Measurements from ENCODE around the gene MED23.
A peak's percentile ranks its signal among the peaks of the same experiment; 100 is the strongest.
"Not testable (repeated sequence)": the region's sequence is repeated elsewhere in the genome, so short reads cannot be mapped to it uniquely, and the experiment has no call there.

The MED23 gene

DNA sequence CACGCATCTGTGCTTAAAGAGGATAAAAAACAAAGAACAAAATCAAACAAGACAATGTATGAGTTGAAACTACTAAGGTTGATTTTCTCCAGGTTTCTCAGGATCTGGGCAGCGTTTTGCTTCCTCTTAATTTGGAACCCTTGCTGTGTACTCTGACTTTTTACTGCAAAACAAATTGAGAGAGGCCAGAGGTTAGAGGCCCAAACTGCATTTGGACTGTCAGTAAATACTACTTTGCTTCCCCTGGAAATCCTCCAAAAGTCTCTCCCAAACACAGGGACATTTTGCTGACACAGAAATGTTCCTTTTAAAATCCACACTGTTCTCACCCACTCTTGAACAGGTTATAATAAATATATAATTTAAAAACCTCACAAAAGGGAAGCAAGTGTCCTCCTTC is 53.9 kb downstream of the MED23 start:
- no peak for DNase-seq

GRCh38 chr6:131572686-131573415 is 55.2 kb downstream of the MED23 start, which contains the start of gene ARG1:
Gene ARG1, plus strand, starts transcription at chr6:131573226. Its CDS starts 57 bp downstream, at chr6:131573283.
- no peak for DNase-seq

- DNase-seq, result no peak
These were observed 59.3 kb downstream of the MED23 start for GRCh38 chr6:131568726-131569125.

- DNase-seq, result no peak
These were observed 63.0 kb downstream of the MED23 start for GRCh38 chr6:131565056-131565455.

GRCh38 chr6:131561925-131562707 is 65.9 kb downstream of the MED23 start:
- no peak for DNase-seq

GRCh38 chr6:131558922-131559321 is 69.1 kb downstream of the MED23 start:
- no peak for DNase-seq

DNA sequence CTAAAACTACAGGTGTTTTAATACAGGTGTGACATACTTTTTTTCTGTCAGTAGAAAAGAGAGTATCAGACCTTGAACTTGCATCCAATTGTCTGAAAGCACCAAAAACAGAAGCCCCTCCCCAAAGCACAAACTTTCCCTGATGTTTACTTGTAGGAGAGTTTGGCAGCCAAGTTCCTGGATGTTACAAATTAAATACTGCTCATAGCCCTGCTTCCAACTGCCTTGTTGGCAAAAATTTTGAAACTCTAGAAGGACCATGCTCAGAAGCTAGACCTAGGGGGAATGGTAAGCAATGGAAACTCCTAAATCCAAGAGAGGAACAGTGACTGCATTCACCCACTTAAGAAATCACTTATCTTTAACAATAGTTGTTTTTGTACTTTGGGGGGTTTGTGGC is 72.0 kb downstream of the MED23 start:
- no peak for DNase-seq

DNA sequence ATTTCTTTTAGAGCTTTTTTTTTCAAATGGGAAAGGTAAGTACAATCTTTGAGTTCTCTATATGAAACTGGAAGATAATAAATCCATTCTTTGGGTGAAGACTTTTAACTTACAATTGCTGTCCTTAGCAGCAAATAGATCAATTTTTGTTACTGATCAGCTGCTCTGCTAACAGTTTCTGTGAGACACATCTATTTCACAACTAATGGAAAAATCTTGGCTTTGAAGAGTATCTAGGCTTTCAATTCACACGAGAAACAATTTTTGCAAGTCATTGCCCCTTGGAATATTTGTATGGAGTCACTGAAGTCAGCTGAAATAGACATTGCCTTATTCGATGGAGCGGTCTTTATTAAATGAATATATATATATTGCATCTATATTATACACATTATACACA is 75.5 kb downstream of the MED23 start:
- no peak for DNase-seq

DNA sequence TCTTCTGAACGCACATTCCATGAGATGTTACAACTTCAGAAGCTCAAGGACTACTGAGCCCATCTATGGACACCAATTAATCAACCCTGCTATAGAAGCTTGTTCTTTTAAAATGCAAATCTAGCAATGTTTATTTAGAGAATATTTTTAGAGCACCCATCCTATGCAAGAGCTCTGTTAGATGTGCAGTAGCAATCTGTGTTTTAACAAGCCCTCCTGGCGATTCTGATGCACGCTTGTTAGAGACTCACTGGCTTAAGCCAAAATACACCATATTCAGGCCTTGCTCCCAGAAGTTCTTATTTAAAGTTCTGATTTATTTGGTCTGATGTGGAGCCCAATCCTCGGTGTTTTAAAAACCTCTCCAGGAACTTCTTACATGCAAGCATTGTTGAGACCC is 76.1 kb downstream of the MED23 start:
- DNase-seq, result no peak

DNA sequence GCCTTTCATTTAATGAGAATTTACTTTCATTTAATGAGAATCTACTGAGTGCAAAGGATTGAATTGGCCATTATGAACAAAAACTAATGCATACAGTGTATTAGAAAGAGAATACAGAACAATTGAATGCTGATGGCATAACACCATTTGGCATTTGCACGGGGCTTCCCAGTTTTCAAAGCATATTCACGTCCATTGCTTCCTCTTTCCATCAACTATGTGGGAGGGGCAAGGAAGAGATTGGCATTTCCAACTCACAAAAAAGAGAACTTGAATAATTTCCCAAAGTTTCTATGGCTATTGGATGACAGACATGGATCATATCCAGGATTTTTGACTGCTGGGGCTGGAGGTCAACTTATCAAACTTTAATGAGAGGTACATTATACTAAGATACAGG is 78.2 kb downstream of the MED23 start:
- DNase-seq, result no peak

- DNase-seq, result no peak
These were observed 79.6 kb downstream of the MED23 start for GRCh38 chr6:131548441-131548840.

GRCh38 chr6:131547488-131547887 is 80.6 kb downstream of the MED23 start:
- no peak for DNase-seq

GRCh38 chr6:131545317-131545716 is 82.7 kb downstream of the MED23 start:
- no peak for DNase-seq

DNA sequence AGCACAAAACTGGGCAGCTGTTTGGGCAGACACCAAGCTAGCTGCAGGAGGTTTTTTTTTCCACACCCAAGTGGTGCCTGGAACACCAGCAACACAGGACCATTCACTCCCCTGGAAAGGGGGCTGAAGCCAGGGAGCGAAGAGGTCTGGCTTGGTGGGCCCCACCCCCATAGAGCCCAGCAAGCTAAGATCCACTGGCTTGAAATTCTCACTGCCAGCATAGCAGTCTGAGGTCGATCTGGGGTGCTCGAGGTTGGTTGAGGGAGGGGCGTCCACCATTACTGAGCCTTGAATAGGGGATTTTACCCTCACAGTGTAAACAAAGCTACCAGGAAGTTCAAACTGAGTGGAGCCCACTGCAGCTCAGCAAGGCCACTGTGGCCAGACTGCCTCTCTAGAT is 89.4 kb downstream of the MED23 start:
- DNase-seq, result not testable (repeated sequence)

GRCh38 chr6:131532580-131533039 is 95.4 kb downstream of the MED23 start:
- DNase-seq, result no peak

DNA sequence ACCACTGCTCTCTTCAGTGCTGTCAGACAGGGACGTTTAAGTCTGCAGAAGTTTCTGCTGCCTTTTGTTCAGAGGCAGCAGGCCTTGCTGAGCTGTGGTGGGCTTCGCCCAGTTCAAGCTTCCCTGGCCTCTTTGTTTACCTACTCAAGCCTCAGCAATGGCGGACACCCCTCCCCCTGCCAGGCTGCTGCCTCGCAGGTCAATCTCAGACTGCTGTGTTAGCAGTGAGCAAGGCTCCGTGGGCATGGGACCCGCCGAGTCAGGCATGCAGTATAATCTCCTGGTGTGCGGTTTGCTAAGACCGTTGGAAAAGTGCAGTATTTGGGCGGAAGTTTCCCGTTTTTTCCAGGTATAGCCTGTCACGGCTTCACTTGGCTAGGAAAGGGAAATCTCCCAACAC is 96.4 kb downstream of the MED23 start:
- not testable (repeated sequence) for DNase-seq

DNA sequence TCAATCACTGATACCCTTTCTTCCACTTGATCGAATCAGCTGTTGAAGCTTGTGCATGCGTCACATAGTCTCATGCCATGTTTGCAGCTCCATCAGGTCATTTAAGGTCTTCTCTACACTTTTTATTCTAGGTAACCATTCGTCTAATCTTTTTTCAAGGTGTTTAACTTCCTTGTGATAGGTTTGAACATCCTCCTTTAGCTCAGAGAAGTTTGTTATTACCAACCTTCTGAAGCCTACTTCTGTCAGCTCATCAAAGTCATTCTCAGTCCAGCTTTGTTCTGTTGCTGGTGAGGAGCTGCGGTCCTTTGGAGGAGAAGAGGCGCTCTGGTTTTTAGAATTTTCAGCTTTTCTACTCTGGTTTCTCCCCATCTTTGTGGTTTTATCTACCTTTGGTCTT is 97.1 kb downstream of the MED23 start:
- DNase-seq, result not testable (repeated sequence)

GRCh38 chr6:131524695-131525336 is 103.2 kb downstream of the MED23 start:
- peak; percentile 44 for DNase-seq

DNA sequence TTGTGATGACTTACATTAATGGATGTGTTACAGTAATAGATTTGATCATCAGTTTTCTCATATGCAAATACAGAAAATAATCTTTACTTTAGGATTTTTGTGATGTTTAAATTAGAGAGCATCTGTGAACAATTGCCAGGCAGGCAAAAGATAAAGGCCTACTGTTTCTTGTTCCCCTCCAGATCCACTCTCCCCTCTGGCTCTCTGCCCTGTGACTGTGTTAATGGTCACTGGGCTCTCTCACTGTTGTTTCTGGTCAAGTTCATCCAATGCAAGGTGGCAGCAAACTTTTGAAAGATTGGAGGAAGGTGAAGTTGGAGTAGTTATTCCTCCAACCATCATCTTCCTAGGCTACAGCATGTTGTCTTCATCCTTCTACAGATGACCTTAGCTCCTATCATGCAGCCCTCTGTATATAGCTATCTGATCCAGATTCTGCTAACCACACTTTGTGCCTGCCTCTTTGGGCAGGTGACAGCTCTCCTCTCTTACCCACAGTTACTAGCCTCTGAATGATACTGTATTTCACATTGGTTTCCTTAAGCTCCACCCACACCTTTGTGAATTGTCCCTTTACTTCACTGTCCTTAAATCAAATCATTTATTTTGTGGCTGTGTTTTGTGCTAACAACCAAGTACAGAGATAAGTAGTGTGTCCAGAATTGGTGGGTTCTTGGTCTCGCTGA is 103.9 kb downstream of the MED23 start:
- no peak for DNase-seq

Data from CD4-positive, alpha-beta T cell treated with Interleukin-10 for 1 hour (primary cell).